Nephron progenitor cell (in vitro differentiated cells): ENCODE data around the gene SPATA33.
"Not testable (repeated sequence)": the region's sequence is repeated elsewhere in the genome, so short reads cannot be mapped to it uniquely, and the experiment has no call there.

Experiments
- DNase-seq: peaks from one replicate; pipeline ENCODE4 v3.0.0; 2021
- H3K27ac Mint-ChIP-seq: 2 replicates; pipeline ENCODE4 v1.8.0; 2021; ENCODE audit warnings: mild to moderate bottlenecking, moderate library complexity, mixed read lengths
- H3K27me3 Mint-ChIP-seq: 2 replicates; pipeline ENCODE4 v1.8.0; 2021; ENCODE audit warnings: mild to moderate bottlenecking, low read depth, mixed read lengths; ENCODE audit not compliant: poor library complexity
- H3K36me3 Mint-ChIP-seq: 2 replicates; pipeline ENCODE4 v1.8.0; 2021; ENCODE audit warnings: low read depth, mixed read lengths
- H3K4me1 Mint-ChIP-seq: 2 replicates; pipeline ENCODE4 v1.8.0; 2021; ENCODE audit warnings: mixed read lengths
- H3K4me3 Mint-ChIP-seq: 2 replicates; pipeline ENCODE4 v1.8.0; 2021; ENCODE audit warnings: mild to moderate bottlenecking, moderate library complexity, mixed read lengths
- H3K9me3 Mint-ChIP-seq: 2 replicates; pipeline ENCODE4 v1.8.0; 2021; ENCODE audit warnings: mild to moderate bottlenecking, moderate library complexity, mixed read lengths
- TF ChIP-seq, protein P1 (sequence below): fragments of 200-600 bp; sonication (generic); IDR thresholded peaks from 2 replicates; pipeline ENCODE4 v1.5.0; 2021; ENCODE audit warnings: antibody characterized with exemption

Gene SPATA33

DNA sequence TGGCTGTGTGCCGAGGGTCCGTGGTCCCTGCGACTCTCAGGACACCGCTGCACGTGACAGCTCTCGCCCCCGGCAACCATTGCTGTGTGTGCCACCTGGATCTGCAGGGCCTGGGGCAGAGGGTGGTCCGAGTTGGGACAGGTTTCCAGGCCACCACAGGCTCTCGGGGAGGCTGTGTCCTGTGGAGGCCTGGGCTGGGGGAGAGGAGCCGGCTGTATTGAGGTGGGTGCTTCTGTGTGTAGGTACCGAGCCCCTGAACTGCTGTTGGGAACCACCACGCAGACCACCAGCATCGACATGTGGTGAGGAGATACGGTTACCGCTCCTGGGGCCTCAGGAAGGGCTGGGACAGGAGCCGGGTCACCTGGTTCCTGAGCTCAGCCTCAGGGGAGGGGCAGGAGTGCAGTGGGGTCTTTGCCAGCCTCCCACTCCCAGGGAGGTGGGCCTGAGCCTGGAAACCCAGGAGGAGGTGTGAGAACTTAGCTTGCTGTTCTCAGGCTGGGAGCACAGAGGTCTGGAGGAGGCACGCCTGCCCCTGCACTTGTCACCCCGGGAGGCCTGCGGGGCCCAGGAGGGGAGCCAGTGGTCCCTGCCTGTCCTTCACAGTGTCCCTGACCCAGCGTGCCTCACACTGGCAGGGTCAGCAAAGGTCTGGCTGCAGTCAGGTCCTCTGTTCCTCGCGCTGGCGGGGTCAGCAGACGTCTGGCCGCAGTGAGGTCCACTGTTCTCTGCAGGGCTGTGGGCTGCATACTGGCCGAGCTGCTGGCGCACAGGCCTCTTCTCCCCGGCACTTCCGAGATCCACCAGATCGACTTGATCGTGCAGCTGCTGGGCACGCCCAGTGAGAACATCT, 36.5 kb downstream of the SPATA33 start:
- peaks cover 26% of the 10 kb centered on the region for H3K4me1 Mint-ChIP-seq
- no peak overlapping the region for H3K27ac Mint-ChIP-seq
- DNase-seq = peak; percentile 12
- TF ChIP-seq, protein P1, sequence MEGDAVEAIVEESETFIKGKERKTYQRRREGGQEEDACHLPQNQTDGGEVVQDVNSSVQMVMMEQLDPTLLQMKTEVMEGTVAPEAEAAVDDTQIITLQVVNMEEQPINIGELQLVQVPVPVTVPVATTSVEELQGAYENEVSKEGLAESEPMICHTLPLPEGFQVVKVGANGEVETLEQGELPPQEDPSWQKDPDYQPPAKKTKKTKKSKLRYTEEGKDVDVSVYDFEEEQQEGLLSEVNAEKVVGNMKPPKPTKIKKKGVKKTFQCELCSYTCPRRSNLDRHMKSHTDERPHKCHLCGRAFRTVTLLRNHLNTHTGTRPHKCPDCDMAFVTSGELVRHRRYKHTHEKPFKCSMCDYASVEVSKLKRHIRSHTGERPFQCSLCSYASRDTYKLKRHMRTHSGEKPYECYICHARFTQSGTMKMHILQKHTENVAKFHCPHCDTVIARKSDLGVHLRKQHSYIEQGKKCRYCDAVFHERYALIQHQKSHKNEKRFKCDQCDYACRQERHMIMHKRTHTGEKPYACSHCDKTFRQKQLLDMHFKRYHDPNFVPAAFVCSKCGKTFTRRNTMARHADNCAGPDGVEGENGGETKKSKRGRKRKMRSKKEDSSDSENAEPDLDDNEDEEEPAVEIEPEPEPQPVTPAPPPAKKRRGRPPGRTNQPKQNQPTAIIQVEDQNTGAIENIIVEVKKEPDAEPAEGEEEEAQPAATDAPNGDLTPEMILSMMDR = no peak
- H3K9me3 Mint-ChIP-seq = no peaks in the 10 kb centered on the region
- no peaks in the 10 kb centered on the region for H3K27me3 Mint-ChIP-seq
- H3K36me3 Mint-ChIP-seq = peaks cover 24% of the 10 kb centered on the region
- no peak overlapping the region for H3K4me3 Mint-ChIP-seq

GRCh38 chr16:89694784-89695085, 37.1 kb downstream of the SPATA33 start:
- H3K9me3 Mint-ChIP-seq, H3K4me3 Mint-ChIP-seq, H3K27me3 Mint-ChIP-seq, DNase-seq: not testable (repeated sequence)
- peak overlapping the region; percentile 61 for H3K27ac Mint-ChIP-seq
- H3K4me1 Mint-ChIP-seq = peaks cover 30% of the 10 kb centered on the region
- H3K36me3 Mint-ChIP-seq = peaks cover 26% of the 10 kb centered on the region

DNA sequence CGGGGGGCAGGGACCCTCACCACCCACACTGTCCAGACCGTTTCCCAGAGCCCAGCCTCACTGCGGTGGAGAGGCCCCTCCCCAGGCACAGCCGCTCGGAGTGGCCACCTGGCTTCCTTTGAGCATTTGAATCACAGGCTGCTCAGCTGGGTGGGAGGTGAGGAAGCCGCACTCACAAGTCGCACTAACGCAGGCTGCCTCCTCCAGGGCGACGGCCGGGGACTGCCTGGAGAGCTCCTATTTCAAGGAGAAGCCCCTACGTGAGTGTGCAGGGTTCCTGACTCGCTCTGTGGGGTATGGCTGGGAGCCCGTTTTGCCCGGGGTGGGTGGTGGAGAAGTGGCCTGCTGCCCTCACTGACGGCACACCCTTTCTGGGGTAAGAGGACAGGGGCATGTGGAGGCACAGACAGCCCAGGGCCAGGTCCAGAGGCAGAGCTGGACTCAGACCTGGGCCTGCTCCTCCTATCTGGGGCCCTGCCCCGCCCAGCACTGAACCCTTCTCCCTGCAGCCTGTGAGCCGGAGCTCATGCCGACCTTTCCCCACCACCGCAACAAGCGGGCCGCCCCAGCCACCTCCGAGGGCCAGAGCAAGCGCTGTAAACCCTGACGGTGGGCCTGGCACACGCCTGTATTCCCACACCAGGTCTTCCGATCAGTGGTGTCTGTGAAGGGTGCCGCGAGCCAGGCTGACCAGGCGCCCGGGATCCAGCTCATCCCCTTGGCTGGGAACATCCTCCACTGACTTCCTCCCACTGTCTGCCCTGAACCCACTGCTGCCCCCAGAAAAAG, 37.6 kb downstream of the SPATA33 start:
- Mint-ChIP-seq H3K9me3 (no peaks in the 10 kb centered on the region), H3K36me3 (peaks cover 22% of the 10 kb centered on the region), H3K27me3 (peaks cover under 1% of the 10 kb centered on the region), H3K4me1 (peaks cover 34% of the 10 kb centered on the region), H3K4me3 (no peak overlapping the region), H3K27ac (peak overlapping the region; percentile 66)
- no peak for DNase-seq
- TF ChIP-seq, protein P1 = no peak

GRCh38 chr16:89695875-89696669, 38.4 kb downstream of the SPATA33 start:
- TF ChIP-seq, protein P1 = no peak
- H3K27ac Mint-ChIP-seq = peak overlapping the region; percentile 82
- H3K4me3 Mint-ChIP-seq = no peak overlapping the region
- peaks cover 4% of the 10 kb centered on the region for H3K27me3 Mint-ChIP-seq
- H3K36me3 Mint-ChIP-seq = peaks cover 18% of the 10 kb centered on the region
- H3K9me3 Mint-ChIP-seq = no peaks in the 10 kb centered on the region
- peaks cover 34% of the 10 kb centered on the region for H3K4me1 Mint-ChIP-seq
- peak; percentile 16 for DNase-seq

DNA sequence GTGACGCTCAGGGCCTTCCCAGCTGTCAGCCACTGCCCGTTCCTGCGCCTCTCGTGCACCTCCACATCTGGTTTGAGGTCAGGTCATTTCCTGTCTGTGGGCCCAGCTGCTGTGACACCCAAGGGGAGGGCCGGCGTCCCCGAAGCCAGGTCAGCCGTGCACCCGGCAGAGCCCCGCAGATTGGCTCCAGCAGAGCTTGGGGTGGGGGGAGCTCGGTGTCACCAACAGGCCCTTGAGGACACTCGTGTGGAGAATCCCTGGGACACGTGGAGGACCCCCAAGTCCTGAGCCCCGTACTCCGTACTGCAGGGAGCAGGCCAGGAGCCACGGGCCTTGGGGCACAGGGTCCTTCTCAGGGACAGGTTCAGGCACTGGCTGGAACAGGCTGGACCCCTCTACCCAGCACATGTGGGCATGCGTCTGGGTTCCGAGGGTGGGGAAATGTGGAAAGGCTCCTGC, 39.1 kb downstream of the SPATA33 start:
- Mint-ChIP-seq H3K27ac (no peak overlapping the region), H3K4me3 (no peak overlapping the region), H3K4me1 (peaks cover 34% of the 10 kb centered on the region), H3K27me3 (peaks cover 4% of the 10 kb centered on the region), H3K36me3 (peaks cover 18% of the 10 kb centered on the region), H3K9me3 (no peaks in the 10 kb centered on the region)
- no peak for DNase-seq
- TF ChIP-seq, protein P1 = no peak

DNA sequence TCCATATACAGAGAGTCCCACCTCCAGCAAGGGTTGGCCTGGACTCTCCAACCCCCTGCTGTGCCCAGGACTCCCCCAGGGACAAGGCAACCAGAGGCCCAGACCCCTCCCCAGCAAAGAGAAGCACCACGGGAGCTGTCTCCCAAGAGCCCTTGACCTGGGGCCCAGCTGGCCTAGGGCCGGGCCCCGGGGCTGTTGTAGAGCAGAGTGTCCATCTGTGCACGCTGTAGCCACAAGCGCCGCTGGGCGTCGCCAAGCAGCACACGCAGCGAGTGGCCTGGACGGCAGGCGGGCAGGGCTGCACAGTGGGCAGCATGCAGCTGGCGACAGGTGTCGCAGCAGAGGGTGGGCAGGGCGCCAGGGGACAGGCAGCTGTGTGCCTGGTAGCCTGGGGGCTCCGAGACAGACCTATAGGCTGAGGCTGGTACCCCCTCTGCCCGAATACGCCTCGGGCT, 39.6 kb downstream of the SPATA33 start:
- TF ChIP-seq, protein P1 = no peak
- Mint-ChIP-seq H3K4me1 (peaks cover 34% of the 10 kb centered on the region), H3K27me3 (peaks cover 4% of the 10 kb centered on the region), H3K4me3 (no peak overlapping the region), H3K36me3 (peaks cover 17% of the 10 kb centered on the region), H3K9me3 (no peaks in the 10 kb centered on the region), H3K27ac (no peak overlapping the region)
- no peak for DNase-seq
